GM21825 (cell line): ENCODE data around the gene SLIT3.

Source experiments
- ATAC-seq: cut with Tn5 transposase; IDR thresholded peaks from one replicate; pipeline ENCODE4 v1.9.1; 2021; ENCODE audit warnings: mild to moderate bottlenecking, moderate library complexity; ENCODE audit not compliant: unreplicated experiment

SLIT3 gene

DNA sequence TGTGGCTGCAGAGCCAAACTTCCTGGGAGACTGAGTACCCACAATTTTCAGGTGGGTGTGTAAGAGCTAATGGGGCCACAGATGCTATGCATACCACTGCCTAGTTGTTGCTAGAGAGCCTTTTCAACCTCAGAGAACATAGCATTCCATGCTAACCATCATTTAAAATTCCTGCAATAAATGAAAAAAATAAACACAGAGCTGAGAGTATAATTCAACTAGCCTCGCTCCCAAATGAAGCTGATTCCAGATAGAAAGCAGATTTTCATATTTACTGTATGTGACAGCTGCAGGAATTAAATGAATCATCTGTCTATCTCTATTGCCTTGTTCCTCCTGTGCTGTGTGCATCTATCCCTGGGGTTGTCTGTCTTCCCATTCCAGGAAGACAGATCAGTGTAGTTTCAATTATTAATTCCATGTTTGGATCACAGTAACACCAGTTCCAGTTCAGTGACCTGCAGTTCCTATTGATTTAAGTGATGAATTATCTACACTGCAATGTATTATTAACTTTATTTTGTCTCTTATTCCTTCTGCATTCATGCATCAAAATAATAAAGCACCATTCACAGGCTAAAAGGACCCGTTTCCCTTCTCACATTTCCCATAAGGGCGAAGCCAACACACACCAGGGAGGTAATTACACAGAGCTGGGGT lies 324.5 kb downstream of the SLIT3 start:
- no peak for ATAC-seq

- no peak for ATAC-seq
These were observed 325.6 kb downstream of the SLIT3 start for GRCh38 chr5:168975331-168975730.

GRCh38 chr5:168974082-168974481 lies 326.9 kb downstream of the SLIT3 start:
- no peak for ATAC-seq

- no peak for ATAC-seq
These were observed 328.2 kb downstream of the SLIT3 start for GRCh38 chr5:168972731-168973130.

GRCh38 chr5:168971100-168971499 lies 329.8 kb downstream of the SLIT3 start:
- no peak for ATAC-seq

DNA sequence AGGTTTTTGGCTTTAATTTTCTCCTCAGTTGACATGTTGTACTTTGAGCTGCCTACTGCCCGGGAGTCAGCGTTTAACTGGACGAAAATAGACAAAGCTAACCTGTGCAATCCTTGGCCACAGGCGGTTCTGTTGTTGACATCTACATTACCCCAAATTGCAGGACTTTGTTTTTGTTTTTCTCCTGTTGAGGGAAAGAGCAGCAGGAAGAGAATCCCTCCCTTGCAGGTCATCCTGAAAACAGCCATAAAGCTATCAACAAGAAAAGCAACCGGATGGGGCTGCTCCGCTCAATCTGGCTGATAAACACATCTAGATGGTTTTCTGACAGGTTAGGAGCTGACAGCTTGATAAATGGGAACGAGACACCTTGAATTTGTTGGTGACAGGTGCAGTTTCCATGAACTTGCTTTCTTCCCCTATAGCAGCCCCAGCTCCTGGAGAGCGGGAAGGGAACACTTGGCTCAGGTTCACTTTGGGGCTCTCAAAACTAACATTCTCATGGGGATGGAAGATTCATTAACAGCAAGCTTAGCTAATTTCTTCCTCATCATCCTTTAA lies 331.5 kb downstream of the SLIT3 start:
- no peak for ATAC-seq

DNA sequence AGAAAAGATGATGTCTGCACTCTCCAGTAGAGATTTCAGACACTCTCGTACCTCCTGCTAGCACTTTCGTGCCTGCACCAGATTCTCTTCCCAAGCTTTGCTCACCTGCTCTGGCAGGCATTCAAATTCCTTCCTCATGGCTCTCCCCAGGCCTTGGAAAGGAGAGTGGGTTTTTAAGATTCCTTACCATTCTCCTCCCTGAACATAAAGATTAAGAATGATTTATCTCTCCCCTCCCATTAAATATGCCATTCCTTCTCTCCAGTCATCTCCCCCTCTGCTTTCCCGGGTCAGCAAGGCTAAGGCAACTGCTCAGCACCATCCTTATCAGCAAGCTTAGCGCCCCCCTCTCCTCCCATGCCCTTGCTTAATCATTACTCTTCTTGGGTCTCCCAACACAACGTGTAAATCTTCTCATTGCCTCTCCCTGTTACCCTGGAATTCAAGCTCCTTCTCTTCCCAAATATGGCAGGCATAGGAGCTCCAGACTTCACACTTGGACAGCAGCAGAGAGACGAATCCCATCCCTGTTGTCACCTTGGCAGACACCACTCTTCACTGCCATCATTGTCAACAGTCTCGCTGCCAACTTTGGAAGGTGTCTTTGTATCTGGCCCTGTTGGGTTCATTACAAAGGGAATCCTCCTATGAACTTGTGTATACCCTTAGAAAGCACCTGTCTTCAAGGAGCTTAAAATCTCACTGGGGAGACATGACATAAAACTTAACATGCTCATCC lies 332.9 kb downstream of the SLIT3 start:
- no peak for ATAC-seq

DNA sequence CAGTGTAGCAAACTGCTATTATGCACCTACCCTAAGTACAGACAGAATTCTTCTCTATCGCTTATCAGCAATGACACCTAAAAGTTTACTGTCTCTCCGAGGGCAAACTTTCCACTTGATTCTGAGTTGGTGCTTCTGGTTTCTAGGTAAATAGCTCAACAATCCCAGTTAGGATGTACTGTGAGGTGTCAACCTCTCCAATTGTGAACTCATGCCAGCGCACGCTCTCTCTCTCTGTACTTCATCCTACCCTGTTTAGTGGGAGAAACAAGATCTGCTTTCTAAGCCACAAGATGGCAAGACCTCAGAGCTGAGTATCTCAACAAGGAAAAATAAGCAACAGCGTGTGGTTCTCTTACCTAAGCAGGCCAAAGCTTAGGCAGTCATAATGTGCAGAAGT lies 335.3 kb downstream of the SLIT3 start:
- no peak for ATAC-seq

DNA sequence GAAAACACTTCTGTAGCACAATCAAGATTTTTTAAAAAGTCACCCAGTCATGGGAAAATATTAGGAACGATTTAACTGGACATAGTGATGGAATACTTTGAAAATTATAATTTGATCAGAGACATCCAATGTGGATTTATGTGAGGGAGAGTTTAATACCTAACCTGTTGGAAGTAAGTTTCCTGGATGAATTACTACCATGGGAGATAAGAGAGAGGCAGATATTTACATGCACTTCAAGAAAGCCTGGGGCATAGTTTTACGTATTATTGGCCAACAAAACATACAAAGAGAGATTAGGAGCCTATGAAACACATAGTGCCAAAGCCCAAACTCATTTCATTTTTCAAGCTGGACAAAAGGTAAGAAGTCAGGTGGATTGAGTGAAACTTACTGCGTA lies 336.8 kb downstream of the SLIT3 start:
- ATAC-seq: no peak

- no peak for ATAC-seq
These were observed 338.6 kb downstream of the SLIT3 start for GRCh38 chr5:168962306-168962705.

- no peak for ATAC-seq
These were observed 339.3 kb downstream of the SLIT3 start for GRCh38 chr5:168961681-168962080.

DNA sequence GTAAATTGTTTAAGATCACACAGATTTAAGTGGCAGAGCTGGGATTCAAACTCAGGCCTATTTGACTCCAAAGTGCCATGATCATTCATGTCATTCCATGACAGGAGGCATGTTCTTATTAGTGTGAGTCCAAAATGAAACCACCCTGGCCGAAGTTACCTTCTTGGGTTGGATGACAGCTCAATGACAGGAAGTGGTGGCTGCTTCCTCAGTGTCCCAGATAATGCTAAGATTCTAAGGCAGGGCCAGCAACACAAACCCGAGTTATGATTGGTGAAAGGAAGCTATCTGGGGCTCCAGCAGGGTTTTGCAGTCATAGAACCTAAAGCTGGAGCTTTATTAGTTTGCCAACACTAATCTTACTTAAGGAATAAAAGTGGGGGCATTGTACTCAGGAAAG lies 340.4 kb downstream of the SLIT3 start:
- ATAC-seq: no peak

DNA sequence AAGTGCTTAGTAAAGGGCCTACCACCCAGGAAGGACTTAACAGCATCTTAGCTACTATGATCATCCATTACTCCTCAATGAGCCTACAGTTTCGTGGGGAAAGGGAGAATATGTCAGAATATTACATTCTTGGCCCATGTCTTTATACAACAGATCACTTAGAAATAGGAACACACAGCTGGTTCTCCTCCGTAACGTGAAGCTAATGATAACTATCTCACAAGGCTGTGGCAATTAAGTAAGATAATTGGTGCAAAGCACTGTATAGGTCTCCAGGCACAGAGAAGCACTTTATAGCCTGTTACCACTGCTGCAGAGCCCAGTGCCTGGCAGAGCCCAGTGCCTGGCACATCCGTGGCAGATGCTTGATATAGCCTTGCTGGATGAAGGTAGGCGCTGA lies 347.6 kb downstream of the SLIT3 start:
- ATAC-seq: no peak

DNA sequence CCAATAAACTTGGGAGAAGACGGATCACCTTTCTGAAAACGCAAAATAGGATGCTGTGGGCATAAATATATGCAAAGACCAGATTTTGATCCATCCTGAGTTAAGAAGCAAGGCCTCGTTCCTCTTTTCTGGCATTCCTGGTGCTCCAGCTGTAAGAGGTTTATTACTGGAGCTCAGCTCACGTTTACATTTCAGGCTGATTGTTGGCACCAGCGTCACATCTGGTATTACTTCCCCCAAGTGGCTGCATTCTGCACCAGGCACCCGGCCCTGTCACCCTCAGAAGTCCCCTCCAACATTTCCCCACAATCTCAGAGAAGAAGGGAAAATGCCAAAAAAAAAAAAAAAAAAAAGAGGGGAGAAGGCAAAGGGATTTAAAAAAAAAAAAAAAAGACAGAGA lies 348.7 kb downstream of the SLIT3 start:
- no peak for ATAC-seq

GRCh38 chr5:168951769-168952168 lies 349.2 kb downstream of the SLIT3 start:
- ATAC-seq: no peak

GRCh38 chr5:168951356-168951755 lies 349.6 kb downstream of the SLIT3 start:
- no peak for ATAC-seq

- no peak for ATAC-seq
These were observed 350.5 kb downstream of the SLIT3 start for GRCh38 chr5:168950241-168950951.

- ATAC-seq: no peak
These were observed 352.2 kb downstream of the SLIT3 start for GRCh38 chr5:168948746-168949145.

- ATAC-seq: peak; percentile 67
These were observed 353.6 kb downstream of the SLIT3 start for GRCh38 chr5:168947212-168947868.

DNA sequence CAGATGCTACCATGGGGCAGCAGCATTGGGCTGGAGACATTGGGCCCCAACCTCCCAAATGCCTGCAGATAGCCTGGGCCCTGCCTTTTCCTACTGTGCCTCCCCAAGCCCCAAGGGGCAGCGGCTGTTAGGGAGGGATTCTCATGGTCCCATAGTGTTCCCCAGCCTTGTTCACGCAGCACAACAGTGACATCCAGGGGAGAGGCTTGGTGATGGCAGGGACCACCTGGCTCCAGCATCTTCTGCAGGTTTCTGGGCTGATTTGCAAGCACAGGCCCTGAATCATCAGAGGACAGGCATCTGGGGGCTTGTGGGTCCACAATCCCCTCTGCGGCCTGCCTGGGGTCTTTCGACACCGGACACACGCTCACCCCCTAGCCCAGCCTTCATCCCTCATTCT lies 354.6 kb downstream of the SLIT3 start:
- ATAC-seq: no peak

- no peak for ATAC-seq
These were observed 356.9 kb downstream of the SLIT3 start for GRCh38 chr5:168944004-168944403.
